Mammary epithelial cell (primary cell): ENCODE results near the gene DMXL2.

Source experiments
- CTCF ChIP-seq, 2 donors: IDR thresholded peaks in 1 of 2; conservative IDR thresholded peaks in 1 of 2; 2 replicates each; pipeline ENCODE4 v1.5.1; 2011 to 2012; ENCODE audit warnings: inconsistent platforms in 2 of 2, low read length in 2 of 2, mild to moderate bottlenecking in 2 of 2, control low read depth in 1 of 2, low read depth in 1 of 2; ENCODE audit not compliant: insufficient read depth in 1 of 2; ENCODE audit errors: extremely low read depth in 1 of 2
- EZH2 ChIP-seq: IDR thresholded peaks from 2 replicates; pipeline ENCODE4 v1.6.1; 2012; ENCODE audit warnings: low read length, inconsistent platforms, borderline replicate concordance

GRCh38 chr15:51398626-51399025 lies 223.9 kb downstream of the DMXL2 start:
- TF ChIP-seq CTCF (conservative IDR thresholded peaks at IDR 0.05 in 1 of 2, IDR thresholded peaks at IDR 0.05 in 1 of 2; ENCODE audit: extremely low read depth in 1 of 2, insufficient read depth in 1 of 2, low read depth in 1 of 2, low read length in 2 of 2) (no peak), EZH2 (no peak)
